Effector memory CD4-positive, alpha-beta T cell (primary cell): Measurements from ENCODE around the gene HBP1.
"Not testable (repeated sequence)": the region's sequence is repeated elsewhere in the genome, so short reads cannot be mapped to it uniquely, and the experiment has no call there.

Experiments used
- DNase-seq, 3 donors: peaks; one replicate each; pipeline ENCODE4 v3.0.0-alpha.2; 2020
- H3K27ac ChIP-seq: 2 replicates; pipeline ENCODE4 v1.7.0; 2013; ENCODE audit warnings: mild to moderate bottlenecking, low read length, moderate library complexity; ENCODE audit not compliant: insufficient read depth, poor library complexity, severe bottlenecking
- H3K27me3 ChIP-seq: replicated peaks from 2 replicates; pipeline ENCODE4 v1.7.0; 2013; ENCODE audit warnings: mild to moderate bottlenecking, low read length; ENCODE audit not compliant: insufficient read depth, control insufficient read depth, poor library complexity, severe bottlenecking
- H3K36me3 ChIP-seq: 2 replicates; pipeline ENCODE4 v1.7.0; 2013; ENCODE audit warnings: mild to moderate bottlenecking, low read length, moderate library complexity; ENCODE audit not compliant: control insufficient read depth, insufficient read depth
- H3K4me1 ChIP-seq: 2 replicates; pipeline ENCODE4 v1.7.0; 2013; ENCODE audit warnings: low read length, mild to moderate bottlenecking; ENCODE audit not compliant: control insufficient read depth, insufficient read depth, poor library complexity, severe bottlenecking
- H3K4me3 ChIP-seq: 2 replicates; pipeline ENCODE4 v1.7.0; 2013; ENCODE audit warnings: low read length, low read depth, mild to moderate bottlenecking; ENCODE audit not compliant: insufficient read depth, poor library complexity, severe bottlenecking
- H3K9me3 ChIP-seq: 2 replicates; pipeline ENCODE4 v1.7.0; 2013; ENCODE audit warnings: mild to moderate bottlenecking, low read length, moderate library complexity; ENCODE audit not compliant: control insufficient read depth

HBP1 gene

GRCh38 chr7:107138696-107139420, 29.9 kb upstream of the HBP1 start:
- no peak for DNase-seq
- Histone ChIP-seq H3K4me3 (no peak overlapping the region), H3K4me1 (no peaks in the 10 kb centered on the region), H3K27me3 (no peaks in the 10 kb centered on the region), H3K27ac (no peak overlapping the region), H3K36me3 (no peaks in the 10 kb centered on the region), H3K9me3 (no peaks in the 10 kb centered on the region)

- H3K27me3 ChIP-seq, H3K36me3 ChIP-seq, H3K4me1 ChIP-seq, H3K27ac ChIP-seq, H3K4me3 ChIP-seq, H3K9me3 ChIP-seq, DNase-seq: not testable (repeated sequence)
Observed at GRCh38 chr7:107143875-107144274, 24.9 kb upstream of the HBP1 start.

- Histone ChIP-seq H3K4me3 (no peak overlapping the region), H3K4me1 (peaks cover 2% of the 10 kb centered on the region), H3K27me3 (no peaks in the 10 kb centered on the region), H3K9me3 (no peaks in the 10 kb centered on the region), H3K36me3 (no peaks in the 10 kb centered on the region), H3K27ac (no peak overlapping the region)
- DNase-seq: no peak
Observed at GRCh38 chr7:107145067-107145838, 23.6 kb upstream of the HBP1 start.

- no peaks in the 10 kb centered on the region for H3K27me3 ChIP-seq
- DNase-seq: peak in 1 of 3 donors; percentile 15
- H3K9me3 ChIP-seq: no peaks in the 10 kb centered on the region
- no peak overlapping the region for H3K4me3 ChIP-seq
- H3K4me1 ChIP-seq: peaks cover 2% of the 10 kb centered on the region
- no peaks in the 10 kb centered on the region for H3K36me3 ChIP-seq
- H3K27ac ChIP-seq: no peak overlapping the region
Observed at GRCh38 chr7:107147464-107148393, 21.1 kb upstream of the HBP1 start.

GRCh38 chr7:107148721-107149120, 20.1 kb upstream of the HBP1 start:
- Histone ChIP-seq H3K36me3 (no peaks in the 10 kb centered on the region), H3K4me1 (peaks cover 2% of the 10 kb centered on the region), H3K9me3 (no peaks in the 10 kb centered on the region), H3K27me3 (no peaks in the 10 kb centered on the region), H3K4me3 (no peak overlapping the region), H3K27ac (no peak overlapping the region)
- DNase-seq: no peak

GRCh38 chr7:107149863-107150262, 18.9 kb upstream of the HBP1 start:
- DNase-seq: no peak
- Histone ChIP-seq H3K4me1 (peaks cover 2% of the 10 kb centered on the region), H3K27ac (no peak overlapping the region), H3K4me3 (no peak overlapping the region), H3K9me3 (no peaks in the 10 kb centered on the region), H3K27me3 (no peaks in the 10 kb centered on the region), H3K36me3 (no peaks in the 10 kb centered on the region)

GRCh38 chr7:107150375-107151073, 18.3 kb upstream of the HBP1 start:
- H3K27me3 ChIP-seq: no peaks in the 10 kb centered on the region
- H3K36me3 ChIP-seq: no peaks in the 10 kb centered on the region
- peak; percentile 47 to 68 (median 53) for DNase-seq
- H3K9me3 ChIP-seq: no peaks in the 10 kb centered on the region
- no peak overlapping the region for H3K4me3 ChIP-seq
- H3K4me1 ChIP-seq: peaks cover 2% of the 10 kb centered on the region
- H3K27ac ChIP-seq: no peak overlapping the region

- Histone ChIP-seq H3K36me3 (no peaks in the 10 kb centered on the region), H3K4me1 (peaks cover 2% of the 10 kb centered on the region), H3K27me3 (no peaks in the 10 kb centered on the region), H3K27ac (no peak overlapping the region), H3K4me3 (no peak overlapping the region), H3K9me3 (no peaks in the 10 kb centered on the region)
- no peak for DNase-seq
Observed at GRCh38 chr7:107151538-107151937, 17.3 kb upstream of the HBP1 start.

- Histone ChIP-seq H3K9me3 (no peaks in the 10 kb centered on the region), H3K4me1 (peaks cover 2% of the 10 kb centered on the region), H3K27me3 (no peaks in the 10 kb centered on the region), H3K4me3 (no peak overlapping the region), H3K36me3 (no peaks in the 10 kb centered on the region), H3K27ac (no peak overlapping the region)
- DNase-seq: no peak
Observed at GRCh38 chr7:107152011-107152410, 16.8 kb upstream of the HBP1 start.
